BJ (cell line): Measurements from ENCODE around the gene UBE2I. TPM values are rescaled to one million over a fixed set of nuclear protein-coding genes. Genes with fewer than 3 reads are reported as not detected.

Experiments
- CTCF ChIA-PET: fragments of 350-600 bp; formaldehyde crosslinking; extraction: SDS; loops from one replicate; lab custom pipeline; 2021; ENCODE audit warnings: antibody characterized with exemption, inconsistent platforms; lab: Yijun Ruan, JAX
- POLR2A ChIA-PET: fragments of 300-600 bp; sonication (Branson Sonifier 250); formaldehyde crosslinking; extraction: SDS; loops from one replicate; lab custom pipeline; 2021; ENCODE audit warnings: antibody characterized with exemption; lab: Charles Lee
- DNase-seq: peaks from one replicate; pipeline ENCODE4 v3.0.0-alpha.2; 2011; ENCODE audit warnings: low read depth
- H3K27me3 ChIP-seq: 2 replicates; pipeline ENCODE4 v1.6.0; 2011; ENCODE audit warnings: low read length; ENCODE audit not compliant: control insufficient read depth, insufficient read depth
- H3K36me3 ChIP-seq: 2 replicates; pipeline ENCODE4 v1.5.1; 2011; ENCODE audit warnings: low read length; ENCODE audit not compliant: control insufficient read depth, insufficient read depth
- H3K4me3 ChIP-seq: 2 replicates; pipeline ENCODE4 v1.5.1; 2011; ENCODE audit warnings: low read depth, mild to moderate bottlenecking, control low read depth, low read length
- CTCF ChIP-seq: IDR thresholded peaks from 2 replicates; pipeline ENCODE4 v1.5.1; 2011; ENCODE audit warnings: low read depth, mild to moderate bottlenecking, control low read depth, inconsistent platforms, low read length, moderate library complexity; ENCODE audit not compliant: insufficient read depth
- polyA plus RNA-seq: library from polyadenylated mRNA; depleted of rRNA; stranded (reverse); fragments of >200 nt; gene quantifications from 2 replicates; pipeline ENCODE4 v1.2.3, GENCODE V29; 2011

Gene UBE2I
- polyA plus RNA-seq, 1 experiment: 81.2 TPM

- Histone ChIP-seq H3K36me3 (peaks cover 43% of the 10 kb centered on the region), H3K27me3 (no peaks in the 10 kb centered on the region), H3K4me3 (no peak overlapping the region)
- DNase-seq: no peak
- ChIA-PET POLR2A (interaction anchor here (0.6 kb wide), 1 partner anchor 1160 kb away, joined by 16 read pairs; the partner anchor contains the start of gene TBC1D24), CTCF (interaction anchor here (1.1 kb wide), 1 partner anchor 14 kb away, joined by 3 read pairs; no protein-coding TSS in a partner anchor)
- no peak for TF ChIP-seq CTCF
Observed at GRCh38 chr16:1314399-1315068, 5.1 kb downstream of the UBE2I start.

GRCh38 chr16:1315081-1316032 lies 5.9 kb downstream of the UBE2I start:
- DNase-seq: no peak
- ChIA-PET POLR2A (no interaction called here), CTCF (interaction anchor here (1.1 kb wide), 1 partner anchor 11 kb away, joined by 3 read pairs; no protein-coding TSS in a partner anchor)
- no peak overlapping the region for H3K4me3 ChIP-seq
- peaks cover 51% of the 10 kb centered on the region for H3K36me3 ChIP-seq
- TF ChIP-seq CTCF: no peak
- no peaks in the 10 kb centered on the region for H3K27me3 ChIP-seq

GRCh38 chr16:1316033-1316405 lies 6.6 kb downstream of the UBE2I start:
- no peak for DNase-seq
- H3K36me3 ChIP-seq: peaks cover 56% of the 10 kb centered on the region
- CTCF ChIA-PET: interaction anchor here (0.8 to 1.1 kb wide), 2 partner anchors 11 to 15 kb away, joined by 3 read pairs; no protein-coding TSS in a partner anchor
- no peak overlapping the region for H3K4me3 ChIP-seq
- H3K27me3 ChIP-seq: no peaks in the 10 kb centered on the region
- POLR2A ChIA-PET: no interaction called here
- TF ChIP-seq CTCF: no peak

GRCh38 chr16:1317479-1318267 lies 8.2 kb downstream of the UBE2I start:
- no peak for TF ChIP-seq CTCF
- peaks cover 58% of the 10 kb centered on the region for H3K36me3 ChIP-seq
- H3K4me3 ChIP-seq: no peak overlapping the region
- no peak for DNase-seq
- ChIA-PET CTCF (no interaction called here), POLR2A (no interaction called here)
- no peaks in the 10 kb centered on the region for H3K27me3 ChIP-seq

GRCh38 chr16:1318268-1318545 lies 8.8 kb downstream of the UBE2I start:
- Histone ChIP-seq H3K4me3 (no peak overlapping the region), H3K36me3 (peaks cover 56% of the 10 kb centered on the region), H3K27me3 (no peaks in the 10 kb centered on the region)
- ChIA-PET POLR2A (no interaction called here), CTCF (no interaction called here)
- TF ChIP-seq CTCF: no peak
- no peak for DNase-seq
